ES-I3 (cell line): Measurements from ENCODE around the gene MCM10.
"Not testable (repeated sequence)": the region's sequence is repeated elsewhere in the genome, so short reads cannot be mapped to it uniquely, and the experiment has no call there.

Experiments
- H3K36me3 ChIP-seq: 2 replicates; pipeline ENCODE4 v1.6.1; 2013; ENCODE audit warnings: mild to moderate bottlenecking, low read length, control low read depth, moderate library complexity; ENCODE audit not compliant: insufficient read depth
- H3K4me1 ChIP-seq: 2 replicates; pipeline ENCODE4 v1.6.1; 2013; ENCODE audit warnings: mild to moderate bottlenecking, control low read depth, low read length; ENCODE audit not compliant: insufficient read depth
- H3K9ac ChIP-seq: 2 replicates; pipeline ENCODE4 v1.6.1; 2013; ENCODE audit warnings: low read depth, mild to moderate bottlenecking, low read length, moderate library complexity
- H3K9me3 ChIP-seq: 2 replicates; pipeline ENCODE4 v1.6.1; 2013; ENCODE audit warnings: mild to moderate bottlenecking, low read length, moderate library complexity; ENCODE audit not compliant: control insufficient read depth, insufficient read depth

MCM10 gene

GRCh38 chr10:13221572-13221971 is 60.2 kb downstream of the MCM10 start:
- Histone ChIP-seq H3K36me3 (no peaks in the 10 kb centered on the region), H3K9ac (no peak overlapping the region), H3K9me3 (no peaks in the 10 kb centered on the region; the same call in 1 of the 2 replicates), H3K4me1 (peaks cover 8% of the 10 kb centered on the region)

- no peak overlapping the region for H3K9ac ChIP-seq
- no peaks in the 10 kb centered on the region for H3K36me3 ChIP-seq
- H3K4me1 ChIP-seq, result peaks cover 8% of the 10 kb centered on the region
- no peaks in the 10 kb centered on the region for H3K9me3 ChIP-seq
Observed at GRCh38 chr10:13222151-13222550, 60.8 kb downstream of the MCM10 start.

- H3K9me3 ChIP-seq, result no peaks in the 10 kb centered on the region
- H3K4me1 ChIP-seq, result peaks cover 8% of the 10 kb centered on the region
- no peak overlapping the region for H3K9ac ChIP-seq
- H3K36me3 ChIP-seq, result no peaks in the 10 kb centered on the region
Observed at GRCh38 chr10:13222566-13222965, 61.2 kb downstream of the MCM10 start.

GRCh38 chr10:13223241-13223640 is 61.9 kb downstream of the MCM10 start:
- H3K36me3 ChIP-seq, result no peaks in the 10 kb centered on the region
- no peak overlapping the region for H3K9ac ChIP-seq
- no peaks in the 10 kb centered on the region for H3K9me3 ChIP-seq
- H3K4me1 ChIP-seq, result peaks cover 8% of the 10 kb centered on the region

- Histone ChIP-seq H3K36me3 (no peaks in the 10 kb centered on the region), H3K9ac (no peak overlapping the region), H3K4me1 (peaks cover 7% of the 10 kb centered on the region), H3K9me3 (no peaks in the 10 kb centered on the region)
Observed at GRCh38 chr10:13224210-13224995, 63.0 kb downstream of the MCM10 start.

- Histone ChIP-seq H3K9me3 (no peaks in the 10 kb centered on the region), H3K4me1 (no peaks in the 10 kb centered on the region; the same call in 1 of the 2 replicates), H3K9ac (no peak overlapping the region), H3K36me3 (no peaks in the 10 kb centered on the region)
Observed at GRCh38 chr10:13225601-13226000, 64.2 kb downstream of the MCM10 start.

GRCh38 chr10:13227031-13227430 is 65.7 kb downstream of the MCM10 start:
- Histone ChIP-seq H3K4me1 (no peaks in the 10 kb centered on the region; the same call in 1 of the 2 replicates), H3K36me3 (no peaks in the 10 kb centered on the region), H3K9ac (no peak overlapping the region), H3K9me3 (no peaks in the 10 kb centered on the region)

- no peaks in the 10 kb centered on the region for H3K9me3 ChIP-seq
- H3K36me3 ChIP-seq, result no peaks in the 10 kb centered on the region
- H3K4me1 ChIP-seq, result peaks cover 5% of the 10 kb centered on the region; the same call in 1 of the 2 replicates
- H3K9ac ChIP-seq, result no peak overlapping the region
Observed at GRCh38 chr10:13231190-13231589, 69.8 kb downstream of the MCM10 start.

GRCh38 chr10:13231808-13232207 is 70.5 kb downstream of the MCM10 start:
- Histone ChIP-seq H3K36me3 (no peaks in the 10 kb centered on the region), H3K9ac (no peak overlapping the region), H3K9me3 (no peaks in the 10 kb centered on the region), H3K4me1 (peaks cover 5% of the 10 kb centered on the region; the same call in 1 of the 2 replicates)

GRCh38 chr10:13233358-13233757 is 72.0 kb downstream of the MCM10 start:
- no peaks in the 10 kb centered on the region for H3K9me3 ChIP-seq
- H3K4me1 ChIP-seq, result peaks cover 5% of the 10 kb centered on the region; the same call in 1 of the 2 replicates
- H3K9ac ChIP-seq, result no peak overlapping the region
- no peaks in the 10 kb centered on the region for H3K36me3 ChIP-seq

- H3K9me3 ChIP-seq, result no peaks in the 10 kb centered on the region
- H3K36me3 ChIP-seq, result no peaks in the 10 kb centered on the region
- H3K9ac ChIP-seq, result no peak within 1 kb of the TSS
- peaks cover 5% of the 10 kb centered on the region; the same call in 1 of the 2 replicates for H3K4me1 ChIP-seq
Observed at GRCh38 chr10:13234172-13234571, 72.8 kb downstream of the MCM10 start, which contains the start of gene UCMA. Gene UCMA (minus strand): TSS chr10:13234374. CDS start chr10:13234258, 116 bp downstream.

- not testable (repeated sequence) for H3K9ac ChIP-seq, H3K36me3 ChIP-seq, H3K9me3 ChIP-seq, H3K4me1 ChIP-seq
Observed at GRCh38 chr10:13234736-13235135, 73.4 kb downstream of the MCM10 start.

GRCh38 chr10:13236638-13237037 is 75.3 kb downstream of the MCM10 start:
- no peaks in the 10 kb centered on the region for H3K36me3 ChIP-seq
- H3K9me3 ChIP-seq, result no peaks in the 10 kb centered on the region
- 0 out of 2 replicates have a peak, but pooled peaks cover 5% of the 10 kb centered on the region for H3K4me1 ChIP-seq
- H3K9ac ChIP-seq, result no peak overlapping the region

GRCh38 chr10:13238271-13239077 is 77.1 kb downstream of the MCM10 start:
- 0 out of 2 replicates have a peak, but pooled peaks cover 5% of the 10 kb centered on the region for H3K4me1 ChIP-seq
- no peaks in the 10 kb centered on the region for H3K36me3 ChIP-seq
- no peak overlapping the region for H3K9ac ChIP-seq
- no peaks in the 10 kb centered on the region for H3K9me3 ChIP-seq
